Endometrium (tissue), 2 donors: Measurements from ENCODE around the gene LHFPL3.
"Not testable (repeated sequence)": the region's sequence is repeated elsewhere in the genome, so short reads cannot be mapped to it uniquely, and the experiment has no call there.

Experiments
- FAIRE-seq: peaks from 2 replicates; lab custom pipeline; 2012; peaks lifted over from hg19 to GRCh38; lab: Jason Lieb, UNC
- donor health status: control.
- donor health status: control.

LHFPL3 gene

GRCh38 chr7:104695563-104695962 lies 367.2 kb downstream of the LHFPL3 start:
- no peak for FAIRE-seq

- FAIRE-seq: no peak
These were observed 371.9 kb downstream of the LHFPL3 start for GRCh38 chr7:104700336-104700735.

GRCh38 chr7:104721027-104721426 lies 392.6 kb downstream of the LHFPL3 start:
- not testable (repeated sequence) for FAIRE-seq

- FAIRE-seq: no peak
These were observed 394.6 kb downstream of the LHFPL3 start for GRCh38 chr7:104723001-104723400.

GRCh38 chr7:104758504-104758903 lies 430.1 kb downstream of the LHFPL3 start:
- FAIRE-seq: no peak

GRCh38 chr7:104761892-104762291 lies 433.5 kb downstream of the LHFPL3 start:
- FAIRE-seq: no peak

GRCh38 chr7:104767113-104767512 lies 438.7 kb downstream of the LHFPL3 start:
- no peak for FAIRE-seq

- FAIRE-seq: no peak
These were observed 439.6 kb downstream of the LHFPL3 start for GRCh38 chr7:104767826-104768536.

- FAIRE-seq: no peak
These were observed 444.3 kb downstream of the LHFPL3 start for GRCh38 chr7:104772405-104773345.

GRCh38 chr7:104773796-104774195 lies 445.4 kb downstream of the LHFPL3 start:
- no peak for FAIRE-seq

GRCh38 chr7:104775531-104775930 lies 447.1 kb downstream of the LHFPL3 start:
- no peak for FAIRE-seq

GRCh38 chr7:104777301-104777800 lies 448.9 kb downstream of the LHFPL3 start:
- no peak for FAIRE-seq

- no peak for FAIRE-seq
These were observed 451.5 kb downstream of the LHFPL3 start for GRCh38 chr7:104779888-104780287.

- FAIRE-seq: no peak
These were observed 456.3 kb downstream of the LHFPL3 start for GRCh38 chr7:104784686-104785085.

- no peak for FAIRE-seq
These were observed 461.4 kb downstream of the LHFPL3 start for GRCh38 chr7:104789780-104790179.

- FAIRE-seq: no peak
These were observed 462.0 kb downstream of the LHFPL3 start for GRCh38 chr7:104790440-104790839.

GRCh38 chr7:104791080-104791479 lies 462.7 kb downstream of the LHFPL3 start:
- peak; percentile 8 for FAIRE-seq

- no peak for FAIRE-seq
These were observed 464.7 kb downstream of the LHFPL3 start for GRCh38 chr7:104793066-104793465.

- FAIRE-seq: no peak
These were observed 465.8 kb downstream of the LHFPL3 start for GRCh38 chr7:104794154-104794553.

- FAIRE-seq: no peak
These were observed 466.2 kb downstream of the LHFPL3 start for GRCh38 chr7:104794589-104794988.

GRCh38 chr7:104795086-104795485 lies 466.7 kb downstream of the LHFPL3 start:
- no peak for FAIRE-seq

GRCh38 chr7:104795616-104796398 lies 467.4 kb downstream of the LHFPL3 start:
- no peak for FAIRE-seq
